ENCODE measurements around the gene CLTCL1.

Gene CLTCL1

GRCh38 chr22:19139974-19140373 is 151.5 kb downstream of the CLTCL1 start:
- Histone ChIP-seq H3K27ac (replicated peaks) (no peak overlapping the region), H3K4me3 (replicated peaks; ENCODE audit: insufficient read depth, low read length) (no peak overlapping the region), H3K27me3 (ENCODE audit: insufficient read depth, poor library complexity, severe bottlenecking) (no peaks in the 10 kb centered on the region)
- DNase-seq (ENCODE audit: low read depth in 1 of 2, low spot score in 1 of 2), result no peak
- TF ChIP-seq CTCF (IDR thresholded peaks at IDR 0.05; ENCODE audit: insufficient read depth, low read length) (no peak), GABPA (IDR thresholded peaks at IDR 0.05; ENCODE audit: low read depth) (no peak), SPI1 (IDR thresholded peaks at IDR 0.05; ENCODE audit: borderline replicate concordance, low read depth) (no peak), POLR2AphosphoS5 (IDR thresholded peaks at IDR 0.05; ENCODE audit: low read depth) (no peak), REST (IDR thresholded peaks at IDR 0.05; ENCODE audit: insufficient replicate concordance, low read depth) (no peak)

- DNase-seq (ENCODE audit: low read depth in 1 of 2, low spot score in 1 of 2), result no peak
- Histone ChIP-seq H3K27ac (replicated peaks) (no peak overlapping the region), H3K4me3 (replicated peaks; ENCODE audit: insufficient read depth, low read length) (no peak overlapping the region), H3K27me3 (ENCODE audit: insufficient read depth, poor library complexity, severe bottlenecking) (no peaks in the 10 kb centered on the region)
- TF ChIP-seq CTCF (IDR thresholded peaks at IDR 0.05; ENCODE audit: insufficient read depth, low read length), result no peak
- TF ChIP-seq REST (IDR thresholded peaks at IDR 0.05; ENCODE audit: insufficient replicate concordance, low read depth), result no peak
- no peak for TF ChIP-seq GABPA (IDR thresholded peaks at IDR 0.05; ENCODE audit: low read depth)
Measured at GRCh38 chr22:19139001-19139356, 152.5 kb downstream of the CLTCL1 start.

GRCh38 chr22:19138217-19139000 is 153.1 kb downstream of the CLTCL1 start:
- Histone ChIP-seq H3K27me3 (ENCODE audit: insufficient read depth, poor library complexity, severe bottlenecking) (no peaks in the 10 kb centered on the region), H3K27ac (replicated peaks) (no peak overlapping the region), H3K4me3 (replicated peaks; ENCODE audit: insufficient read depth, low read length) (no peak overlapping the region)
- no peak for DNase-seq (ENCODE audit: low read depth in 1 of 2, low spot score in 1 of 2)
- TF ChIP-seq REST (IDR thresholded peaks at IDR 0.05; ENCODE audit: insufficient replicate concordance, low read depth) (no peak), GABPA (IDR thresholded peaks at IDR 0.05; ENCODE audit: low read depth) (no peak), POLR2AphosphoS5 (IDR thresholded peaks at IDR 0.05; ENCODE audit: low read depth) (no peak), CTCF (IDR thresholded peaks at IDR 0.05; ENCODE audit: insufficient read depth, low read length) (no peak), SPI1 (IDR thresholded peaks at IDR 0.05; ENCODE audit: borderline replicate concordance, low read depth) (no peak)
